K562 (cell line): ENCODE measurements around the gene ADCY9. TPM values are rescaled to one million over a fixed set of nuclear protein-coding genes. Genes with fewer than 3 reads are reported as not detected.

Experiments used
- ATAC-seq: fragments of 200-7000 bp; cut with Tn5 transposase; 3 replicates; pipeline ENCODE4 v1.9.1; 2020; ENCODE audit warnings: moderate library complexity
- BruUV-seq: library from RNA; stranded (reverse); fragments of 400-500 nt; replicated peaks from 2 replicates; lab custom pipeline; 2021; lab: Mats Ljungman, UMichigan
- CTCF ChIA-PET: fragments of 300-600 bp; formaldehyde crosslinking; extraction: SDS; loops from one replicate; lab custom pipeline; 2021; ENCODE audit warnings: low intra/inter-chr PET ratio; lab: Yijun Ruan, JAX
- POLR2A ChIA-PET: fragments of 300-600, 350-650 bp; sonication (Branson Sonifier 250); formaldehyde crosslinking; extraction: SDS; loops from one replicate; lab custom pipeline; 2021; ENCODE audit warnings: antibody characterized with exemption, inconsistent platforms; lab: Yijun Ruan, JAX
- DNase-seq, 4 experiments: peaks; one replicate each; pipeline versions ENCODE4 v3.0.0 to v3.0.0-alpha.2; 2011 to 2018; ENCODE audit warnings: low spot score in 3 of 4, mixed read lengths in 3 of 4; ENCODE audit errors: extremely low read depth in 1 of 4
- FAIRE-seq: peaks from 2 replicates; lab custom pipeline; 2011; peaks lifted over from hg19 to GRCh38; lab: Jason Lieb, UNC
- H2AFZ ChIP-seq: 2 replicates; pipeline ENCODE4 v1.6.0; 2011; ENCODE audit warnings: low read depth, low read length, control low read depth, inconsistent platforms
- H3K27ac ChIP-seq: fragments of 200-600 bp; 3 replicates; pipeline ENCODE4 v1.8.0; 2011; ENCODE audit warnings: low read depth, mild to moderate bottlenecking, control low read depth, inconsistent platforms, low read length, moderate library complexity, mixed read lengths; ENCODE audit errors: extremely low read depth
- H3K27me3 ChIP-seq, 2 experiments: fragments of 300-600 bp in 1 of 2; 2 replicates in 1 of 2; 3 replicates in 1 of 2; pipeline versions ENCODE4 v1.6.0 to v1.8.0; 2011; ENCODE audit warnings: inconsistent platforms in 2 of 2, low read length in 2 of 2, mild to moderate bottlenecking in 1 of 2, mixed read lengths in 1 of 2, moderate library complexity in 1 of 2; ENCODE audit not compliant: control insufficient read depth in 2 of 2, insufficient read depth in 2 of 2
- H3K36me3 ChIP-seq: fragments of 300-600 bp; 3 replicates; pipeline ENCODE4 v1.8.0; 2011; ENCODE audit warnings: mild to moderate bottlenecking, low read length, inconsistent platforms; ENCODE audit not compliant: control insufficient read depth, insufficient read depth
- H3K4me1 ChIP-seq, 2 experiments: fragments of 200-600 bp in 1 of 2; replicated peaks in 1 of 2; 2 replicates in 1 of 2; 3 replicates in 1 of 2; pipeline versions ENCODE4 v1.5.1 to v1.8.0; 2011; ENCODE audit warnings: inconsistent platforms in 2 of 2, low read length in 2 of 2, mild to moderate bottlenecking in 1 of 2, mixed read lengths in 1 of 2, moderate library complexity in 1 of 2; ENCODE audit not compliant: control insufficient read depth in 2 of 2, insufficient read depth in 2 of 2
- H3K4me2 ChIP-seq: 2 replicates; pipeline ENCODE4 v1.6.1; 2011; ENCODE audit warnings: low read length, control low read depth, inconsistent platforms, mixed read lengths; ENCODE audit not compliant: insufficient read depth
- H3K4me3 ChIP-seq: fragments of 200-600 bp; sonication (generic), shearing (Covaris generic); 2 replicates; pipeline ENCODE4 v1.5.1; 2016; ENCODE audit warnings: control low read depth, inconsistent platforms
- H3K79me2 ChIP-seq: fragments of 200-600 bp; 3 replicates; pipeline ENCODE4 v1.8.0; 2011; ENCODE audit warnings: low read length, inconsistent platforms; ENCODE audit not compliant: control insufficient read depth, insufficient read depth
- H3K9ac ChIP-seq, 2 experiments: 2 replicates each; pipeline versions ENCODE4 v1.6.0 to v1.6.1; 2011; ENCODE audit warnings: low read depth in 2 of 2, low read length in 2 of 2, control low read depth in 1 of 2, inconsistent platforms in 1 of 2, mild to moderate bottlenecking in 1 of 2, mixed read lengths in 1 of 2; ENCODE audit not compliant: insufficient read depth in 1 of 2
- H3K9me1 ChIP-seq: one replicate; pipeline ENCODE4 v1.6.0; 2011; ENCODE audit warnings: inconsistent platforms, mild to moderate bottlenecking, low read length, moderate library complexity; ENCODE audit not compliant: control insufficient read depth, insufficient read depth
- H3K9me3 ChIP-seq: replicated peaks from 2 replicates; pipeline ENCODE4 v1.5.1; 2011; ENCODE audit warnings: low read depth, low read length, inconsistent platforms; ENCODE audit not compliant: control insufficient read depth, insufficient read depth
- H4K20me1 ChIP-seq: replicated peaks from 2 replicates; pipeline ENCODE4 v1.6.1; 2011; ENCODE audit warnings: low read length, inconsistent platforms, mixed read lengths; ENCODE audit not compliant: control insufficient read depth, insufficient read depth
- ASH1L ChIP-seq: fragments of 450-650 bp; IDR thresholded peaks from 2 replicates; pipeline ENCODE4 v1.6.1; 2018; ENCODE audit warnings: borderline replicate concordance, mild to moderate bottlenecking, low read depth; ENCODE audit not compliant: partially characterized antibody
- ATF3 ChIP-seq, 2 experiments: fragments of 450-650 bp in 1 of 2; sonication (generic) in 1 of 2; formaldehyde crosslinking in 1 of 2; IDR thresholded peaks in 1 of 2; conservative IDR thresholded peaks in 1 of 2; 2 replicates each; pipeline versions ENCODE4 v1.6.1 to v1.8.1; 2016 to 2023; ENCODE audit warnings: mild to moderate bottlenecking in 2 of 2, moderate library complexity in 2 of 2, inconsistent platforms in 1 of 2, missing genetic modification reagents in 1 of 2
- CBX2 ChIP-seq: fragments of 200-600 bp; sonication (generic); IDR thresholded peaks from one replicate; pipeline ENCODE4 v1.6.1; 2012; ENCODE audit warnings: mild to moderate bottlenecking, low read length, inconsistent platforms; ENCODE audit not compliant: insufficient read depth, poor library complexity, severe bottlenecking
- CEBPG ChIP-seq, 3 experiments: fragments of 200-800 bp in 1 of 3; sonication (Bioruptor generic) in 1 of 3; sonication (generic) in 1 of 3; formaldehyde crosslinking in 1 of 3; IDR thresholded peaks in 2 of 3; conservative IDR thresholded peaks in 1 of 3; 2 replicates each; pipeline versions ENCODE4 v1.6.1 to v1.8.0; 2016 to 2022; ENCODE audit warnings: missing compliant biosample characterization in 2 of 3, missing genetic modification characterization in 2 of 3, mild to moderate bottlenecking in 1 of 3, missing genetic modification reagents in 1 of 3
- EP300 ChIP-seq: IDR thresholded peaks from 2 replicates; pipeline ENCODE4 v1.6.1; 2012; ENCODE audit warnings: low read length, improper control_type of control experiment
- GTF2B ChIP-seq: IDR thresholded peaks from 2 replicates; pipeline ENCODE4 v1.6.1; 2011; ENCODE audit not compliant: insufficient read length; ENCODE audit errors: extremely low read depth
- KAT2B ChIP-seq: IDR thresholded peaks from one replicate; pipeline ENCODE4 v1.6.1; 2012; ENCODE audit warnings: low read depth, mild to moderate bottlenecking, control low read depth, inconsistent platforms, low read length, moderate library complexity
- NRF1 ChIP-seq, 2 experiments: fragments of 450-650 bp; IDR thresholded peaks in 1 of 2; conservative IDR thresholded peaks in 1 of 2; 2 replicates each; pipeline ENCODE4 v1.6.1; 2014; ENCODE audit warnings: mild to moderate bottlenecking in 2 of 2
- SIN3B ChIP-seq: fragments of 450-650 bp; IDR thresholded peaks from 2 replicates; pipeline ENCODE4 v1.6.1; 2017; ENCODE audit warnings: low read depth, mild to moderate bottlenecking, moderate library complexity
- SOX6 ChIP-seq: fragments of 450-650 bp; IDR thresholded peaks from 2 replicates; pipeline ENCODE4 v1.6.1; 2014; ENCODE audit warnings: mild to moderate bottlenecking
- SRF ChIP-seq, 2 experiments: fragments of 250-450, 450-650 bp in 1 of 2; sonication (Bioruptor Pico) in 1 of 2; sonication (generic) in 1 of 2; formaldehyde crosslinking; IDR thresholded peaks; 2 replicates each; pipeline versions ENCODE4 v1.5.0 to v1.5.1; 2020 to 2022; ENCODE audit warnings: mild to moderate bottlenecking in 1 of 2, missing genetic modification reagents in 1 of 2
- TRIM24 ChIP-seq, 2 experiments: fragments of 450-650 bp; IDR thresholded peaks; 2 replicates each; pipeline ENCODE4 v1.6.1; 2016
- ZNF324 ChIP-seq: fragments of 250-450 bp; sonication (Bioruptor Pico); IDR thresholded peaks from 2 replicates; pipeline ENCODE4 v1.4.0; 2020; ENCODE audit warnings: mild to moderate bottlenecking
- ZNF707 ChIP-seq: fragments of 250-450 bp; sonication (Bioruptor Pico); conservative IDR thresholded peaks from 2 replicates; pipeline ENCODE4 v1.8.0; 2022; ENCODE audit warnings: inconsistent platforms, mild to moderate bottlenecking, moderate library complexity
- WGBS: fragments of 100-300 bp; shearing (Covaris generic); methylation state at CpG from one replicate; pipeline ENCODE4 v1.1.6; 2016; ENCODE audit warnings: low coverage, mixed read lengths; ENCODE audit not compliant: insufficient coverage; ENCODE audit errors: missing lambda C conversion rate; 5-methylcytosine and 5-hydroxymethylcytosine counted together
- in situ Hi-C: fragments of 300-500 bp; cut with MboI; formaldehyde crosslinking; loops from 4 replicates; pipeline ENCODE4 v1.15.0; 2018; ENCODE audit warnings: inconsistent platforms, mixed read lengths
- intact Hi-C: fragments of 100-400 bp; cut with micrococcal nuclease; formaldehyde crosslinking; loops from 2 replicates; pipeline ENCODE4 v1.14.2; 2022
- polyA plus RNA-seq, 8 experiments: library from polyadenylated mRNA; depleted of rRNA in 4 of 8; stranded (reverse) in 5 of 8; unstranded in 3 of 8; fragments of >200 nt; fragmentation: Nextera tagmentation in 2 of 8; fragmentation: Illumina TruSeq in 1 of 8; extraction: Ambion mirVana in 2 of 8; extraction: Trizol in 1 of 8; gene quantifications; 2 replicates each; pipeline versions ENCODE4 v1.2.1 to v1.2.3, GENCODE V29; 2011 to 2014; ENCODE audit warnings: inconsistent platforms in 1 of 8, missing spikeins in 1 of 8
- total RNA-seq, 7 experiments: library from RNA; depleted of rRNA in 6 of 7; stranded (reverse); fragments of >200 nt in 6 of 7; fragmentation: Illumina TruSeq in 2 of 7; extraction: Trizol in 2 of 7; gene quantifications; 2 replicates each; pipeline versions ENCODE4 v1.2.1 to v1.2.3, GENCODE V29; 2011 to 2021; ENCODE audit warnings: low replicate concordance in 1 of 7

Gene ADCY9
- total and polyA plus RNA-seq, 9 of the 15 experiments (the other 6 are each of a cell fraction or from before 2014, with no cell fraction given), result 0.03 to 0.29 (median 0.17) TPM

- Histone ChIP-seq H3K4me1 (no peaks in the 10 kb centered on the region), H3K4me2 (no peak overlapping the region), H3K9me3 (no peaks in the 10 kb centered on the region), H4K20me1 (no peaks in the 10 kb centered on the region), H3K27ac (no peak overlapping the region), H3K79me2 (no peaks in the 10 kb centered on the region), H3K27me3 (peaks cover 9 to 38% of the 10 kb centered on the region in 2 experiments; a peak in 4 of 5 replicates), H3K36me3 (no peaks in the 10 kb centered on the region), H3K9ac (no peak overlapping the region), H2AFZ (no peak overlapping the region), H3K9me1 (no peaks in the 10 kb centered on the region), H3K4me3 (no peak overlapping the region)
- FAIRE-seq (no peak), ATAC-seq (no peak), DNase-seq (no peak)
- in situ Hi-C loops, result no loop called here
- 0% methylated on average over 10 of the region's 10 CpGs for WGBS
- CTCF ChIA-PET, result no interaction called here
- TF ChIP-seq KAT2B (no peak), CBX2 (peak; percentile 32), ZNF707 (CRISPR knock-in tag) (no peak)
- intact Hi-C loops, result no loop called here
- POLR2A ChIA-PET, result no interaction called here
- BruUV-seq, result no TSS peak
These were observed 35.2 kb downstream of the ADCY9 start for GRCh38 chr16:4081047-4081446.

GRCh38 chr16:4077174-4077649, 39.0 kb downstream of the ADCY9 start:
- WGBS, result 2% methylated on average over 6 of the region's 6 CpGs
- intact Hi-C loops, result no loop called here
- in situ Hi-C loops, result no loop called here
- Histone ChIP-seq H3K27ac (no peak overlapping the region), H3K27me3 (peaks cover 3 to 38% of the 10 kb centered on the region in 2 experiments; a peak in 4 of 5 replicates), H2AFZ (no peak overlapping the region), H3K4me1 (no peaks in the 10 kb centered on the region), H3K9me1 (no peaks in the 10 kb centered on the region), H3K79me2 (no peaks in the 10 kb centered on the region), H3K36me3 (no peaks in the 10 kb centered on the region), H3K9me3 (no peaks in the 10 kb centered on the region), H3K4me3 (no peak overlapping the region), H4K20me1 (no peaks in the 10 kb centered on the region), H3K9ac (no peak overlapping the region), H3K4me2 (no peak overlapping the region)
- ChIA-PET POLR2A (no interaction called here), CTCF (no interaction called here)
- ATAC-seq, result peak; percentile 57
- no peak for DNase-seq
- no TSS peak for BruUV-seq
- FAIRE-seq, result no peak
- TF ChIP-seq SIN3B (no peak), TRIM24 (IDR thresholded peaks at IDR 0.05) (peak; percentile 66 to 73; a peak in 2 of 4 replicates), GTF2B (no peak), ATF3 (IDR thresholded peaks at IDR 0.05) (peak; percentile 64), ATF3 (CRISPR knock-in tag; conservative IDR thresholded peaks at IDR 0.05) (no peak), SRF (CRISPR knock-in tag; IDR thresholded peaks at IDR 0.05) (no peak), EP300 (0 out of 2 replicates have a peak, but pooled peaks have one; percentile 8), SOX6 (peak; percentile 67; the same call in 1 of the 2 replicates), CEBPG (CRISPR knock-in tag; IDR thresholded peaks at IDR 0.05) (peak; percentile 52; the same call in 1 of the 2 replicates), CEBPG (tag; conservative IDR thresholded peaks at IDR 0.05 in 1 of 2, IDR thresholded peaks at IDR 0.05 in 1 of 2) (peak in 1 of 2 experiments; percentile 86; a peak in 2 of 4 replicates), NRF1 (conservative IDR thresholded peaks at IDR 0.05 in 1 of 2, IDR thresholded peaks at IDR 0.05 in 1 of 2) (0 out of 4 replicates have a peak, but pooled peaks of 1 of the 2 experiments have one; percentile 11), ASH1L (no peak), ZNF324 (CRISPR knock-in tag) (no peak)
